Measurements from ENCODE around the gene BLID. TPM values are rescaled to one million over a fixed set of nuclear protein-coding genes. Genes with fewer than 3 reads are reported as not detected.
A peak's percentile ranks its signal among the peaks of the same experiment; 100 is the strongest.

Gene BLID
- total and polyA plus RNA-seq, 12 donors = 0.70 TPM; not detected in 11

GRCh38 chr11:122076512-122077120, 39.4 kb downstream of the BLID start:
- H3K36me3 ChIP-seq = no peaks in the 10 kb centered on the region
- H3K27ac ChIP-seq = no peak overlapping the region
- DNase-seq = no peak
- WGBS, 2 donors = 91 to 94% methylated on average over 6 of the region's 6 CpGs
- intact Hi-C loops (cut with DNase I) = no loop called here
- TF ChIP-seq CTCF (IDR thresholded peaks at IDR 0.05) = no peak
- no peaks in the 10 kb centered on the region for H3K9me3 ChIP-seq
- no peak overlapping the region for H3K4me3 ChIP-seq
- ATAC-seq = no peak
- H3K27me3 ChIP-seq = no peaks in the 10 kb centered on the region
- peaks cover 0 to 18% (median 5%) of the 10 kb centered on the region in 9 donors for H3K4me1 ChIP-seq

- H3K27me3 ChIP-seq = no peaks in the 10 kb centered on the region
- no peaks in the 10 kb centered on the region for H3K9me3 ChIP-seq
- intact Hi-C loops (cut with DNase I) = no loop called here
- DNase-seq = no peak
- no peak for ATAC-seq
- no peak overlapping the region for H3K4me3 ChIP-seq
- TF ChIP-seq CTCF (IDR thresholded peaks at IDR 0.05) = no peak
- WGBS, 2 donors = 71 to 81% methylated on average over 3 of the region's 3 CpGs
- no peaks in the 10 kb centered on the region for H3K36me3 ChIP-seq
- H3K27ac ChIP-seq = no peak overlapping the region
- H3K4me1 ChIP-seq = peaks cover 0 to 28% (median 15%) of the 10 kb centered on the region in 9 donors
These were observed 41.0 kb downstream of the BLID start for GRCh38 chr11:122075016-122075415.

- DNase-seq = no peak
- Histone ChIP-seq H3K9me3 (no peaks in the 10 kb centered on the region), H3K36me3 (no peaks in the 10 kb centered on the region), H3K4me3 (no peak overlapping the region), H3K27me3 (no peaks in the 10 kb centered on the region), H3K4me1 (peaks cover 0 to 38% (median 20%) of the 10 kb centered on the region in 9 donors), H3K27ac (no peak overlapping the region)
- intact Hi-C loops (cut with DNase I) = no loop called here
- no peak for TF ChIP-seq CTCF (IDR thresholded peaks at IDR 0.05)
- ATAC-seq = peak in 1 of 8 donors; percentile 38
These were observed 42.0 kb downstream of the BLID start for GRCh38 chr11:122074022-122074421.

GRCh38 chr11:122071709-122072202, 44.3 kb downstream of the BLID start:
- H3K36me3 ChIP-seq = no peaks in the 10 kb centered on the region
- no peaks in the 10 kb centered on the region for H3K9me3 ChIP-seq
- intact Hi-C loops (cut with DNase I) = no loop called here
- no peak overlapping the region for H3K27ac ChIP-seq
- DNase-seq (no peak), ATAC-seq (peak in 1 of 8 donors; percentile 23)
- H3K27me3 ChIP-seq = no peaks in the 10 kb centered on the region
- 81 to 93% methylated on average over 10 of the region's 10 CpGs for WGBS, 2 donors
- peaks cover 0 to 38% (median 20%) of the 10 kb centered on the region in 9 donors for H3K4me1 ChIP-seq
- H3K4me3 ChIP-seq = no peak overlapping the region
- no peak for TF ChIP-seq CTCF (IDR thresholded peaks at IDR 0.05)
